Upper lobe of left lung (tissue), 6 donors: ENCODE data around the gene APH1A. TPM values are rescaled to one million over a fixed set of nuclear protein-coding genes. Genes with fewer than 3 reads are reported as not detected.

Experiments
- ATAC-seq, 2 donors: fragments of 200-7000 bp; cut with Tn5 transposase; one replicate each; pipeline ENCODE4 v1.9.1; 2022; ENCODE audit warnings: mild to moderate bottlenecking in 2 of 2, moderate library complexity in 2 of 2; ENCODE audit not compliant: low FRiP score in 2 of 2
- DNase-seq, 2 donors: peaks; one replicate each; pipeline ENCODE4 v3.0.0-alpha.2; 2019 to 2020
- H3K27ac ChIP-seq, 4 donors: fragments of 200-600 bp; sonication (generic); one replicate each; pipeline ENCODE4 v1.5.1; 2016 to 2019
- H3K27me3 ChIP-seq, 4 donors: fragments of 200-600 bp; sonication (generic); one replicate each; pipeline ENCODE4 v1.5.1; 2017 to 2019
- H3K36me3 ChIP-seq, 4 donors: fragments of 200-600 bp; sonication (generic); one replicate each; pipeline ENCODE4 v1.5.1; 2016 to 2019
- H3K4me1 ChIP-seq, 4 donors: fragments of 200-600 bp; sonication (generic); one replicate each; pipeline ENCODE4 v1.5.1; 2018 to 2019
- H3K4me3 ChIP-seq, 4 donors: fragments of 200-600 bp; sonication (generic); one replicate each; pipeline ENCODE4 v1.5.1; 2017 to 2019; ENCODE audit warnings: mild to moderate bottlenecking in 2 of 4, moderate library complexity in 1 of 4
- H3K9me3 ChIP-seq, 4 donors: fragments of 200-600 bp; sonication (generic); one replicate each; pipeline ENCODE4 v1.5.1; 2018 to 2019
- EP300 ChIP-seq, 4 donors: sonication (generic); formaldehyde crosslinking; IDR thresholded peaks; one replicate each; pipeline ENCODE4 v1.5.1; 2017; ENCODE audit warnings: antibody characterized with exemption in 4 of 4, control low read depth in 2 of 4
- POLR2A ChIP-seq, 4 donors: fragments of 450-650 bp; IDR thresholded peaks; one replicate each; pipeline ENCODE4 v1.5.1; 2016 to 2017; ENCODE audit warnings: antibody characterized with exemption in 4 of 4, mild to moderate bottlenecking in 2 of 4
- POLR2AphosphoS5 ChIP-seq, 2 donors: sonication (generic); formaldehyde crosslinking; IDR thresholded peaks; one replicate each; pipeline ENCODE4 v1.5.1; 2017; ENCODE audit warnings: antibody characterized with exemption in 2 of 2
- WGBS, 2 donors: methylation state at CpG; one replicate each; pipeline ENCODE4 v1.1.5; 2017 to 2018; 5-methylcytosine and 5-hydroxymethylcytosine counted together
- total RNA-seq, 6 donors: library from RNA; depleted of rRNA in 4 of 6; stranded (reverse); fragments of >200 nt in 4 of 6; gene quantifications; one replicate each; pipeline versions ENCODE4 v1.1.0 to v1.2.1, GENCODE V29; 2016 to 2021
- TF ChIP-seq, protein P1 (sequence below), 6 experiments: fragments of 450-650 bp in 4 of 6; fragments of 200-600 bp in 2 of 6; sonication (generic) in 2 of 6; IDR thresholded peaks; one replicate each; pipeline ENCODE4 v1.5.1; 2016 to 2019; ENCODE audit warnings: antibody characterized with exemption in 6 of 6
- donor health status: DM: no; HTN: no; CAD: no; lungs with moderate emphysema.
- donor health status: DM: no; HTN: yes; CAD: no; lungs with severe emphysema.

Gene APH1A
- total RNA-seq, 6 donors from 2014 or later, result 71.2 to 169 (median 101) TPM

DNA sequence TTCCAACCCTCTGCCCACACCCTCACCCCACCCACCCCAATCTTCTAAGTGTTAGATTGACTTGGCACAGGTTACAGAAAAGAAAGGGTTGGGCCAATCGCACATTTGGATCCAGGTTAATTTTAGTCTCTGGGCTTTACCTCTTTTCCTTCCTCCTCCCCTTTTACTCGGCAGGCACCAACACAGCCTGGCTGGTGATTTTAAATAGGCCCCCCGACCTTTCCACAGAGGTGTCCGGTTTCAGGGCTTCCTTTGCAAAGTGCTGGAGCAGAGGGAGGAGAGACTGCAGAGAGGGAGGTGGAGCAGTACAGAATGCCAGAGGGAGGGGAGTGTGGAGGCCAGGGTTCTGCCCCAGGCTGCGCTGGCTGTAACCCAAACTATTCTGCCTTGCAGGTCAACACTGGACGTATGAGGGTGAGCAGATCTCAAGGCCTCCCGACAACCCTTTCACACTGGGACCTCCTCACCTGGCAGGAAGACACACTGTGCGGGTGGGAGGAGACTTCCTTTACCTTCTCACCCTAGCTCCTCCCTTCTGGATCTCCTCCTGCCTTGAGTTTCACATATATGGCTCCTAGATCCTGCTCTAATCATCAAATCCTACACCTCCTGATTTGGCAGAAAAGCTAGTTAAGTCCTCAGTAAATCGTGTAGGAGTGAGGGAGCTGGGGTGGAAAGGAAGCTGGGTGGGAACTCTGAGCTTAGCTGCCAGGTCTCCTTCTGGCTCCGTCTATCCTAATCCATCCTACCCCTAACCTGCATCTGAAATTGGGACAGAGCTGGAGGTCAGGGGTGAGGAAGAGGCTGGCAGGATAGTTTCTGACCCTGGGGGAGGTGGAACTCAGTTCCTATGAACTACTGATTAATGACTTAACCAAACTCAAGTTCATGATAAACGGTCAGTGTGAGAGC, 8.8 kb downstream of the APH1A start:
- WGBS, 2 donors, result 30% methylated on average over 11 of the region's 11 CpGs
- peak overlapping the region in 3 of 4 donors; percentile 55 to 76 (median 67) for H3K27ac ChIP-seq
- H3K4me3 ChIP-seq, result peak overlapping the region in 1 of 4 donors; percentile 21
- H3K9me3 ChIP-seq, result no peaks in the 10 kb centered on the region
- peaks cover 0 to 4% (median 0%) of the 10 kb centered on the region in 4 donors for H3K27me3 ChIP-seq
- DNase-seq (peak in 1 of 2 donors; percentile 91), ATAC-seq (peak; percentile 33 to 92)
- TF ChIP-seq POLR2A (IDR thresholded peaks at IDR 0.05) (peak in 1 of 4 donors; percentile 54), POLR2AphosphoS5 (IDR thresholded peaks at IDR 0.05) (peak in 1 of 2 donors; percentile 30), EP300 (IDR thresholded peaks at IDR 0.05) (no peak)
- TF ChIP-seq, protein P1, sequence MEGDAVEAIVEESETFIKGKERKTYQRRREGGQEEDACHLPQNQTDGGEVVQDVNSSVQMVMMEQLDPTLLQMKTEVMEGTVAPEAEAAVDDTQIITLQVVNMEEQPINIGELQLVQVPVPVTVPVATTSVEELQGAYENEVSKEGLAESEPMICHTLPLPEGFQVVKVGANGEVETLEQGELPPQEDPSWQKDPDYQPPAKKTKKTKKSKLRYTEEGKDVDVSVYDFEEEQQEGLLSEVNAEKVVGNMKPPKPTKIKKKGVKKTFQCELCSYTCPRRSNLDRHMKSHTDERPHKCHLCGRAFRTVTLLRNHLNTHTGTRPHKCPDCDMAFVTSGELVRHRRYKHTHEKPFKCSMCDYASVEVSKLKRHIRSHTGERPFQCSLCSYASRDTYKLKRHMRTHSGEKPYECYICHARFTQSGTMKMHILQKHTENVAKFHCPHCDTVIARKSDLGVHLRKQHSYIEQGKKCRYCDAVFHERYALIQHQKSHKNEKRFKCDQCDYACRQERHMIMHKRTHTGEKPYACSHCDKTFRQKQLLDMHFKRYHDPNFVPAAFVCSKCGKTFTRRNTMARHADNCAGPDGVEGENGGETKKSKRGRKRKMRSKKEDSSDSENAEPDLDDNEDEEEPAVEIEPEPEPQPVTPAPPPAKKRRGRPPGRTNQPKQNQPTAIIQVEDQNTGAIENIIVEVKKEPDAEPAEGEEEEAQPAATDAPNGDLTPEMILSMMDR (IDR thresholded peaks at IDR 0.05), result no peak
- peaks cover 9 to 23% (median 13%) of the 10 kb centered on the region in 4 donors for H3K4me1 ChIP-seq
- peaks cover 0 to 14% (median 11%) of the 10 kb centered on the region in 4 donors for H3K36me3 ChIP-seq

DNA sequence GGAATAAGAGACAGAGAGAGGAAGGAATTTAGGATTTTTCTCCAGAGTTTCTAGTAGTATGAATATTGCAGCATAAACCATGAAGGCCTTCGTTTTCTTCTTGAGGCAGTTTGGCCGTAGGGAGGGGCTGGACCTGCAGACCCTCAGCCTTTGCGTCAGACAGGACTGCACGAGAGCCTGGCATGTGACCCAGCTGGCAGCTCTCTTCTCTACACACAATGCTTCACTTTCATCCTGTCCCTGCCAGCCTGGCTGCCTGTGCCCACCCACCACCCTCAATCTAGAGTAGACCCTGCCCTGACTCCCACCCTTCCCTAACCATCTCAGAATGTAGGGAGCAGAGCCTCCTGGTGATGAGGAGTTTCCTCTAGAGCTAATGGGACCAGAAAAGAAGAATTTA, 9.6 kb downstream of the APH1A start:
- no peak for ATAC-seq
- TF ChIP-seq EP300 (IDR thresholded peaks at IDR 0.05), result no peak
- no peak for TF ChIP-seq POLR2AphosphoS5 (IDR thresholded peaks at IDR 0.05)

DNA sequence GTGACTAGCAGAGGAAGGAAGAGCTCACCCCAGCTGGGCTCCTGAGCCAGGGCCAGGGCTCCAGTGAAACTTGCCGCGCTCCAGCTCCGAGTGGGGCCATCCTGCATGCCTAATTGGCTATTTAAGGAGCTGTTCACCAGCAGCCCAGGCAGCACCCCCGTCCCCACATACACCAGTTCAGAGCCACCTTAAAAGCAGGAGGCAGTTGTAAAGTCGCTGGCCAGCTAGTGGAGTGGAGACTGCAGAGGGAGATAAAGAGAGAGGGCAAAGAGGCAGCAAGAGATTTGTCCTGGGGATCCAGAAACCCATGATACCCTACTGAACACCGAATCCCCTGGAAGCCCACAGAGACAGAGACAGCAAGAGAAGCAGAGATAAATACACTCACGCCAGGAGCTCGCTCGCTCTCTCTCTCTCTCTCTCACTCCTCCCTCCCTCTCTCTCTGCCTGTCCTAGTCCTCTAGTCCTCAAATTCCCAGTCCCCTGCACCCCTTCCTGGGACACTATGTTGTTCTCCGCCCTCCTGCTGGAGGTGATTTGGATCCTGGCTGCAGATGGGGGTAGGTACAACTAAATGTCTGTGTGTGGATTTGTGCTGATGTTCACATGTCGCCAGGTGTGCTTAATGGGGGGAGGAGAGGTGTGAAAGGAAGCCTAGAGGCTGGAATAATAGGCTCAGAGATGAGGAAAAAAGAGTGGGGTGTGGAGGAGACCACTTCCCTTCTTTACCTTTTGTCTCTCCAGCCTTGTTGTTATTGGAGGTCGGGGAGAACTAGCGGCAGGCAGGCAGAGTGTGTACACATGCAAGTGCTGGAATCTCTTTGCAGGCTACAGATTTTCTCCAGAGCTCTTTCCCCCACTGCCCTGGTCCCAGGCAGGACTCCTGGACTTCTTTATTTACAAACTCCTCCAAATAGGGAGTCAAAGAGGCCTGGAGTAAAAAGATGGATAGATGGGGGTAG, 10.9 kb downstream of the APH1A start, which contains the start of gene CA14:
Gene CA14, plus strand, starts transcription at position 151 of the 962 bp plus-strand sequence. Its CDS starts 355 bp downstream, at position 506.
- Histone ChIP-seq H3K9me3 (no peaks in the 10 kb centered on the region), H3K4me3 (no peak within 1 kb of the TSS), H3K27ac (no peak within 1 kb of the TSS), H3K4me1 (peaks cover 9 to 23% (median 13%) of the 10 kb centered on the region in 4 donors), H3K27me3 (peaks cover 0 to 4% (median 0%) of the 10 kb centered on the region in 4 donors), H3K36me3 (no peaks in the 10 kb centered on the region)
- WGBS, 2 donors, result 56 to 62% methylated on average over 10 to 12 of the region's 13 CpGs
- TF ChIP-seq EP300 (IDR thresholded peaks at IDR 0.05) (no peak), POLR2A (IDR thresholded peaks at IDR 0.05) (no peak), POLR2AphosphoS5 (IDR thresholded peaks at IDR 0.05) (no peak)
- TF ChIP-seq, protein P1 (IDR thresholded peaks at IDR 0.05), result no peak
- no peak for DNase-seq
- ATAC-seq, result no peak

More for the DNA sequence above, 9.6 kb downstream of the APH1A start:
- Histone ChIP-seq H3K4me1 (peaks cover 9 to 23% (median 13%) of the 10 kb centered on the region in 4 donors), H3K27ac (peak overlapping the region in 2 of 4 donors; percentile 67 to 76), H3K4me3 (peak overlapping the region in 1 of 4 donors; percentile 21), H3K36me3 (peaks cover 0 to 6% (median 3%) of the 10 kb centered on the region in 4 donors), H3K9me3 (no peaks in the 10 kb centered on the region), H3K27me3 (peaks cover 0 to 4% (median 0%) of the 10 kb centered on the region in 4 donors)
- peak in 1 of 2 donors; percentile 36 for DNase-seq
- 59 to 83% methylated on average over 4 of the region's 4 CpGs for WGBS, 2 donors

DNA sequence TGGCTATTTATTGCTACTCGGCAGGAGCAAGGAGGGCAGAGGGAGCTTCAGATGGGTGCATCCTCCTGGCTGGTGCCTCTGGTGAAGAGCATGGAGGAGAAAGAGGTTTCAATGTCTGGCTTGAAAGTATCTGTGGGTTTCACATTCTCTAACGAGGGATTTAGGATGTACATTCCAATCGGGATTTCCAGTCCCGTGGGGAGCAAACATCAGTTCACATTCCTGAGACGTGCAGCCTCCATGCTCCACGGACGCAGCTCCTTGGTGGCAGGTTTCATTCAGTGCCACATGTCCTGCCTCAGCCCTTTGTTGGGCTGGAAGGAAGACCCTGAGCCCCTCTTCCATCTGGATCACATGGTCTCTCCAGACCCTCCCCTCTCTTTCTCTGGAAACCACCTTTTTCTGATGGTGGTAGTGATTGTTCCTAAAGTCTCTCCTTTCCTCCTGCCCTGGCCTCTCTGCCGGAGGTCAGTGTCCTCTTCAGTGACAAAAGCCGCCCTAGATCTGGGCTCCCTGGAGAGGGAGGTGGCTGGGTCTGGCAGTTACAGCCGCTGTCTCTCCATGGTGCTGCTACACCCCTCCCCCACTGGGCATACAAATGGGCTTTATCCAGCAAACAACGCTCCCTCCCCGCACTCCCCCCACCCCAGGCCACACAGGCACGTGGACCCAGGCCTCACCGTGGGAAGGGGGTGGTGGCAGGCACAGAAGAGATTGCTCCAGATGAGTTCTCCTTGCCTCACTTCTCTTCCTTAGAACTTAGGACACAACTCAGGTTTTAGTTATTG, 12.1 kb downstream of the APH1A start:
- WGBS, 2 donors, result 30 to 37% methylated on average over 9 to 14 of the region's 14 CpGs
- no peak for ATAC-seq
- DNase-seq, result no peak
- peaks cover 0 to 4% (median 0%) of the 10 kb centered on the region in 4 donors for H3K27me3 ChIP-seq
- no peak overlapping the region for H3K4me3 ChIP-seq
- H3K4me1 ChIP-seq, result peaks cover 9 to 23% (median 13%) of the 10 kb centered on the region in 4 donors
- no peak overlapping the region for H3K27ac ChIP-seq
- no peaks in the 10 kb centered on the region for H3K36me3 ChIP-seq
- TF ChIP-seq POLR2A (IDR thresholded peaks at IDR 0.05) (no peak), POLR2AphosphoS5 (IDR thresholded peaks at IDR 0.05) (no peak), EP300 (IDR thresholded peaks at IDR 0.05) (no peak)
- TF ChIP-seq, protein P1 (IDR thresholded peaks at IDR 0.05), result no peak
- no peaks in the 10 kb centered on the region for H3K9me3 ChIP-seq
